Neuronal stem cell (in vitro differentiated cells): Measurements from ENCODE around the gene CNOT8.

Source experiments
- DNase-seq: peaks from one replicate; pipeline ENCODE4 v3.0.0-alpha.2; 2013; ENCODE audit warnings: low spot score
- H2AFZ ChIP-seq: one replicate; pipeline ENCODE4 v1.6.1; 2013; ENCODE audit warnings: mild to moderate bottlenecking, low read length, inconsistent platforms
- H2AK5ac ChIP-seq: 2 replicates; pipeline ENCODE4 v1.6.1; 2013; ENCODE audit warnings: low read depth, mild to moderate bottlenecking, inconsistent platforms, low read length, moderate library complexity, mixed read lengths
- H2BK120ac ChIP-seq: 2 replicates; pipeline ENCODE4 v1.6.1; 2013; ENCODE audit warnings: low read depth, mild to moderate bottlenecking, inconsistent platforms, low read length, moderate library complexity, mixed read lengths
- H2BK12ac ChIP-seq: one replicate; pipeline ENCODE4 v1.6.1; 2013; ENCODE audit warnings: low read length, inconsistent platforms
- H2BK15ac ChIP-seq: 2 replicates; pipeline ENCODE4 v1.6.1; 2013; ENCODE audit warnings: mild to moderate bottlenecking, low read length, inconsistent platforms, mixed read lengths
- H2BK5ac ChIP-seq: one replicate; pipeline ENCODE4 v1.6.1; 2013; ENCODE audit warnings: inconsistent platforms, mild to moderate bottlenecking, low read length, moderate library complexity
- H3K14ac ChIP-seq: one replicate; pipeline ENCODE4 v1.6.1; 2013; ENCODE audit warnings: low read length, inconsistent platforms
- H3K18ac ChIP-seq: 2 replicates; pipeline ENCODE4 v1.6.1; 2013; ENCODE audit warnings: low read length, inconsistent platforms
- H3K23ac ChIP-seq: 2 replicates; pipeline ENCODE4 v1.6.1; 2013; ENCODE audit warnings: low read depth, mild to moderate bottlenecking, mixed read lengths, low read length, inconsistent platforms; ENCODE audit not compliant: poor library complexity
- H3K27ac ChIP-seq: replicated peaks from 3 replicates; pipeline ENCODE4 v1.5.1; 2013; ENCODE audit warnings: low read length, inconsistent platforms
- H3K27me3 ChIP-seq, 3 experiments: 2 replicates each; pipeline ENCODE4 v1.6.1; 2013; ENCODE audit warnings: low read length in 3 of 3, mild to moderate bottlenecking in 2 of 3, inconsistent platforms in 1 of 3, low read depth in 1 of 3, mixed read lengths in 1 of 3, moderate library complexity in 1 of 3; ENCODE audit not compliant: control insufficient read depth in 3 of 3, insufficient read depth in 3 of 3
- H3K36me3 ChIP-seq, 2 donors: replicated peaks in 1 of 2; 2 replicates each; pipeline ENCODE4 v1.6.1; 2013; ENCODE audit warnings: low read length in 2 of 2; ENCODE audit not compliant: control insufficient read depth in 2 of 2, insufficient read depth in 2 of 2
- H3K4ac ChIP-seq: 2 replicates; pipeline ENCODE4 v1.6.1; 2013; ENCODE audit warnings: inconsistent platforms, mild to moderate bottlenecking, low read length, moderate library complexity
- H3K4me1 ChIP-seq, 2 donors: 1 replicate in 1 of 2; 2 replicates in 1 of 2; pipeline ENCODE4 v1.6.1; 2013; ENCODE audit warnings: low read length in 2 of 2, low read depth in 1 of 2; ENCODE audit not compliant: control insufficient read depth in 2 of 2, insufficient read depth in 1 of 2
- H3K4me2 ChIP-seq: one replicate; pipeline ENCODE4 v1.6.1; 2013; ENCODE audit warnings: mild to moderate bottlenecking, low read length, inconsistent platforms; ENCODE audit not compliant: insufficient read depth, poor library complexity, severe bottlenecking
- H3K4me3 ChIP-seq, 2 donors: 2 replicates each; pipeline ENCODE4 v1.5.1; 2013; ENCODE audit warnings: low read length in 2 of 2, mild to moderate bottlenecking in 2 of 2, inconsistent platforms in 1 of 2, moderate library complexity in 1 of 2
- H3K79me1 ChIP-seq: one replicate; pipeline ENCODE4 v1.6.1; 2013; ENCODE audit warnings: low read depth, mild to moderate bottlenecking, inconsistent platforms, low read length, moderate library complexity
- H3K9ac ChIP-seq: one replicate; pipeline ENCODE4 v1.6.1; 2013; ENCODE audit warnings: mild to moderate bottlenecking, low read depth, low read length, inconsistent platforms; ENCODE audit not compliant: poor library complexity
- H3K9me3 ChIP-seq, 2 donors: replicated peaks in 1 of 2; 2 replicates each; pipeline versions ENCODE3 to v1.6.1; 2013; ENCODE audit warnings: low read length in 2 of 2, mild to moderate bottlenecking in 2 of 2, inconsistent platforms in 1 of 2, low read depth in 1 of 2, mixed read lengths in 1 of 2, moderate library complexity in 1 of 2; ENCODE audit not compliant: control insufficient read depth in 2 of 2, insufficient read depth in 1 of 2
- H4K8ac ChIP-seq: one replicate; pipeline ENCODE4 v1.6.1; 2013; ENCODE audit warnings: low read depth, mild to moderate bottlenecking, inconsistent platforms, low read length, moderate library complexity
- H4K91ac ChIP-seq: one replicate; pipeline ENCODE4 v1.6.1; 2013; ENCODE audit warnings: low read length, low read depth, mild to moderate bottlenecking, inconsistent platforms; ENCODE audit not compliant: poor library complexity
- WGBS, 2 donors: extraction: QIAGEN DNeasy Blood & Tissue Kit; methylation state at CpG; one replicate each; pipeline ENCODE4 v1.1.7; 2013; ENCODE audit warnings: missing lambda C conversion rate in 2 of 2, mixed read lengths in 1 of 2; ENCODE audit not compliant: insufficient read length in 2 of 2, insufficient replicate concordance in 1 of 2; ENCODE audit errors: extremely low coverage in 2 of 2; 5-methylcytosine and 5-hydroxymethylcytosine counted together

CNOT8 gene

GRCh38 chr5:154868702-154869101 lies 10.3 kb downstream of the CNOT8 start:
- Histone ChIP-seq H3K23ac (peak overlapping the region; percentile 75), H3K14ac (no peak overlapping the region), H3K4me1 (no peaks in the 10 kb centered on the region), H2BK12ac (no peak overlapping the region), H2BK15ac (no peak overlapping the region), H3K36me3 (peaks cover 28 to 84% of the 10 kb centered on the region in 2 donors), H3K18ac (no peak overlapping the region), H2AK5ac (no peak overlapping the region), H2BK120ac (no peak overlapping the region), H3K4me3 (no peak overlapping the region), H2AFZ (no peak overlapping the region), H3K9me3 (no peaks in the 10 kb centered on the region), H3K79me1 (peaks cover 3% of the 10 kb centered on the region), H2BK5ac (no peak overlapping the region), H3K27ac (no peak overlapping the region), H4K91ac (no peak overlapping the region), H3K9ac (no peak overlapping the region), H3K4ac (no peak overlapping the region), H4K8ac (no peak overlapping the region), H3K4me2 (no peak overlapping the region), H3K27me3 (no peaks in the 10 kb centered on the region)
- DNase-seq: no peak
- WGBS, 2 donors: no CpG with 5 or more reads among the region's 5 CpGs

GRCh38 chr5:154871734-154872133 lies 13.3 kb downstream of the CNOT8 start:
- Histone ChIP-seq H3K9ac (no peak overlapping the region), H2BK15ac (no peak overlapping the region), H3K9me3 (peaks cover 0 to 4% of the 10 kb centered on the region in 2 donors), H2AFZ (no peak overlapping the region), H3K27me3 (no peaks in the 10 kb centered on the region), H3K27ac (no peak overlapping the region), H2BK120ac (no peak overlapping the region), H3K4me1 (no peaks in the 10 kb centered on the region), H3K23ac (no peak overlapping the region), H3K79me1 (peaks cover 2% of the 10 kb centered on the region), H3K4me2 (no peak overlapping the region), H2AK5ac (no peak overlapping the region), H2BK12ac (no peak overlapping the region), H2BK5ac (no peak overlapping the region), H3K4me3 (no peak overlapping the region), H3K36me3 (peaks cover 26 to 85% of the 10 kb centered on the region in 2 donors), H3K4ac (no peak overlapping the region), H3K18ac (no peak overlapping the region), H4K8ac (no peak overlapping the region), H4K91ac (no peak overlapping the region), H3K14ac (no peak overlapping the region)
- WGBS, 2 donors: no CpG with 5 or more reads among the region's 4 CpGs
- no peak for DNase-seq

- Histone ChIP-seq H3K4me2 (no peak overlapping the region), H2BK120ac (no peak overlapping the region), H3K4ac (no peak overlapping the region), H3K9me3 (peaks cover 2 to 20% of the 10 kb centered on the region in 2 donors), H3K9ac (no peak overlapping the region), H4K91ac (no peak overlapping the region), H3K23ac (no peak overlapping the region), H3K4me3 (no peak overlapping the region), H3K4me1 (no peaks in the 10 kb centered on the region), H3K79me1 (no peaks in the 10 kb centered on the region), H2AFZ (no peak overlapping the region), H3K14ac (no peak overlapping the region), H3K27ac (no peak overlapping the region), H2BK15ac (no peak overlapping the region), H3K18ac (no peak overlapping the region), H3K27me3 (no peaks in the 10 kb centered on the region), H3K36me3 (peaks cover 24 to 80% of the 10 kb centered on the region in 2 donors), H2BK5ac (no peak overlapping the region), H2BK12ac (no peak overlapping the region), H2AK5ac (no peak overlapping the region), H4K8ac (no peak overlapping the region)
- WGBS, 2 donors: no CpG with 5 or more reads among the region's 5 CpGs
- DNase-seq: no peak
Measured at GRCh38 chr5:154873791-154874331, 15.4 kb downstream of the CNOT8 start.

GRCh38 chr5:154878642-154879335 lies 20.4 kb downstream of the CNOT8 start:
- no peaks in the 10 kb centered on the region for H3K79me1 ChIP-seq
- WGBS, 2 donors: no CpG with 5 or more reads among the region's 14 CpGs

More at GRCh38 chr5:154878642-154879335, 20.4 kb downstream of the CNOT8 start:
- no peak overlapping the region for H3K4me2 ChIP-seq
- no peak overlapping the region for H3K18ac ChIP-seq
- no peak overlapping the region for H2BK15ac ChIP-seq
- peak overlapping the region; percentile 19 for H3K4ac ChIP-seq
- no peak overlapping the region for H3K27ac ChIP-seq
- H2AFZ ChIP-seq: no peak overlapping the region
- H3K27me3 ChIP-seq: no peaks in the 10 kb centered on the region
- no peak overlapping the region for H3K9ac ChIP-seq
- H3K4me1 ChIP-seq: no peaks in the 10 kb centered on the region
- no peak overlapping the region for H3K23ac ChIP-seq
- H3K4me3 ChIP-seq: no peak overlapping the region
- H2AK5ac ChIP-seq: no peak overlapping the region
- no peak overlapping the region for H4K91ac ChIP-seq
- no peak overlapping the region for H3K14ac ChIP-seq
- H3K36me3 ChIP-seq: peaks cover 10 to 51% of the 10 kb centered on the region in 2 donors
- no peak overlapping the region for H2BK12ac ChIP-seq
- no peak for DNase-seq
- no peak overlapping the region for H4K8ac ChIP-seq
- peaks cover 6 to 30% of the 10 kb centered on the region in 2 donors for H3K9me3 ChIP-seq
- no peak overlapping the region for H2BK120ac ChIP-seq
- no peak overlapping the region for H2BK5ac ChIP-seq
